Upper lobe of right lung (tissue), 1 donor: Measurements from ENCODE around the gene ARID4B. TPM values are rescaled to one million over a fixed set of nuclear protein-coding genes. Genes with fewer than 3 reads are reported as not detected.
A peak's percentile ranks its signal among the peaks of the same experiment; 100 is the strongest.
"Not testable (repeated sequence)": the region's sequence is repeated elsewhere in the genome, so short reads cannot be mapped to it uniquely, and the experiment has no call there.

ENCODE experiments used
- ATAC-seq: fragments of 200-7000 bp; cut with Tn5 transposase; one replicate; pipeline ENCODE4 v1.9.1; 2020; ENCODE audit warnings: mild to moderate bottlenecking, moderate library complexity
- DNase-seq: peaks from one replicate; pipeline ENCODE4 v3.0.0-alpha.2; 2020
- H3K27ac ChIP-seq: fragments of 200-600 bp; one replicate; pipeline ENCODE4 v1.8.0; 2022
- H3K27me3 ChIP-seq: fragments of 200-600 bp; one replicate; pipeline ENCODE4 v1.8.0; 2022; ENCODE audit warnings: mild to moderate bottlenecking
- H3K36me3 ChIP-seq: fragments of 200-600 bp; one replicate; pipeline ENCODE4 v1.8.0; 2022
- H3K4me1 ChIP-seq: fragments of 200-600 bp; one replicate; pipeline ENCODE4 v1.8.0; 2022
- H3K4me3 ChIP-seq: fragments of 200-600 bp; one replicate; pipeline ENCODE4 v1.8.0; 2022; ENCODE audit warnings: mild to moderate bottlenecking
- H3K9me3 ChIP-seq: fragments of 200-600 bp; one replicate; pipeline ENCODE4 v1.8.0; 2022
- intact Hi-C: fragments of 100-400 bp; cut with DNase I; formaldehyde crosslinking; loops from one replicate; pipeline ENCODE4 v1.11.0; 2022
- total RNA-seq: library from RNA; stranded (reverse); fragmentation: NEBNext Ultra II Directional; extraction: Animal tissue kit (Norgen Biotek cat#: 25700); gene quantifications from one replicate; pipeline ENCODE4 v1.2.1, GENCODE V29; 2021
- TF ChIP-seq, protein P1 (sequence below): fragments of 200-600 bp; IDR thresholded peaks from one replicate; pipeline ENCODE4 v1.8.0; 2022; ENCODE audit warnings: antibody characterized with exemption
- donor health status: DM: no; HTN: yes; CAD: no; lungs with severe emphysema.

Gene ARID4B
- total RNA-seq, 1 donor from 2014 or later, result 38.7 TPM

DNA sequence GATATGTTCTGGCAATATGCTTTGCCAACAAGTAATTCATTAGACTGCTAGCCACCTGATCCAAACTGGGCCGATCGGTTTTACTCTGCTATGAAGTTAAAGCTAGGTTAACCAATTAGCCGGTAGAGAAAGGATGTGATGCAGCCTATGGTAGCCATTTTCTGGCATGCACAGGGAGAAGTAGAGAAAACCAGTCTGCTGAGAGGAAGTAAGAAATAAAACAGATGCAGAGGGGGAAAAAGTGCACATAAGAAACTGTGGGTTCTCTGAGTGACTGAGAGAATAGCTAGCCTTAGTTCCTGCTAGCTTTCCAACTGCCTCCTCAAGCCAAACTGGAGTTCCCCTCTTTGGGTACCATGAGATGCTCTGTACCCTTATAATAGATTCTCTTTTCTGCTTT is 52.8 kb downstream of the ARID4B start:
- DNase-seq, result no peak
- H3K27ac ChIP-seq, result no peak overlapping the region
- no peak overlapping the region for H3K4me3 ChIP-seq
- TF ChIP-seq, protein P1, sequence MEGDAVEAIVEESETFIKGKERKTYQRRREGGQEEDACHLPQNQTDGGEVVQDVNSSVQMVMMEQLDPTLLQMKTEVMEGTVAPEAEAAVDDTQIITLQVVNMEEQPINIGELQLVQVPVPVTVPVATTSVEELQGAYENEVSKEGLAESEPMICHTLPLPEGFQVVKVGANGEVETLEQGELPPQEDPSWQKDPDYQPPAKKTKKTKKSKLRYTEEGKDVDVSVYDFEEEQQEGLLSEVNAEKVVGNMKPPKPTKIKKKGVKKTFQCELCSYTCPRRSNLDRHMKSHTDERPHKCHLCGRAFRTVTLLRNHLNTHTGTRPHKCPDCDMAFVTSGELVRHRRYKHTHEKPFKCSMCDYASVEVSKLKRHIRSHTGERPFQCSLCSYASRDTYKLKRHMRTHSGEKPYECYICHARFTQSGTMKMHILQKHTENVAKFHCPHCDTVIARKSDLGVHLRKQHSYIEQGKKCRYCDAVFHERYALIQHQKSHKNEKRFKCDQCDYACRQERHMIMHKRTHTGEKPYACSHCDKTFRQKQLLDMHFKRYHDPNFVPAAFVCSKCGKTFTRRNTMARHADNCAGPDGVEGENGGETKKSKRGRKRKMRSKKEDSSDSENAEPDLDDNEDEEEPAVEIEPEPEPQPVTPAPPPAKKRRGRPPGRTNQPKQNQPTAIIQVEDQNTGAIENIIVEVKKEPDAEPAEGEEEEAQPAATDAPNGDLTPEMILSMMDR, result no peak
- intact Hi-C loops, result no loop called here
- ATAC-seq, result peak; percentile 55
- H3K36me3 ChIP-seq, result no peaks in the 10 kb centered on the region
- peaks cover 22% of the 10 kb centered on the region for H3K4me1 ChIP-seq
- no peaks in the 10 kb centered on the region for H3K9me3 ChIP-seq
- no peaks in the 10 kb centered on the region for H3K27me3 ChIP-seq

DNA sequence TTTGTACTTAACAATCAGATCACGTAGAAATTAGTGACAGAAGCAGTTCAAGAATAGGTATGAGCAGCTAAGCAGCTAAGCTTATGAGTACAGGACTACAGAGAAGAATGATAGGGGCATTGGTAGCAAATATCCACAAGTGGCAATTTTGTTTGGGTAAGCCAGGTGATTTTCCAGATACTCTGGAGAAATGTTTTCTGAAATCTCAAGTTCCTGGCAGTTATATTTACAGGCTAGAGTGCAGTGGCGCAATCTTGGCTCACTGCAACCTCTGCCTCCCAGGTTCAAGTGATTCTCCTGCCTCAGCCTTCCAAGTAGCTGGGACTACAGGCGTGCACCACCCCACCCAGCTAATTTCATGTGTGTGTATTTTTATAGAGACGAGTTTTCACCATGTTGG is 55.1 kb downstream of the ARID4B start:
- ATAC-seq (peak; percentile 45), DNase-seq (no peak)
- Histone ChIP-seq H3K36me3 (no peaks in the 10 kb centered on the region), H3K27ac (no peak overlapping the region), H3K4me3 (no peak overlapping the region), H3K9me3 (no peaks in the 10 kb centered on the region), H3K27me3 (no peaks in the 10 kb centered on the region), H3K4me1 (peaks cover 22% of the 10 kb centered on the region)
- TF ChIP-seq, protein P1, result no peak
- intact Hi-C loops, result no loop called here

DNA sequence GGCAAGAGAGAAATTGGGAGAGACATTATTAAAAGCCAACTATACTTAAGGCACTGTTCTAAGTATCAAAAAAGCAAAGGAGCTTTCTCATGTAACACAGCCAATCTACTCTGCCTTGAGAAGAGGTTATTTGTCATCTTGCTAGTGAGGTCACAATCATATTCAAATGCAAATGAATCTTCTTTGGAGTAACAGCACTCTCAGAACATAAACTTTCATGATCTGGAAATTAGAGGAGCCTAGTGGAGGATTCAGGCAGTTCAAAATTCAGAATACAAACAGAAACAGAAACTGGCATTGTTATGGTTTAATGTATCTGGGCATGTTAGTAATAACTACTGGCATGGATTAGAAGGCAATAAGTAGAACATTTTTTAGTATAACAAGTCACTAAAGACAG is 57.4 kb downstream of the ARID4B start:
- Histone ChIP-seq H3K4me1 (peaks cover 19% of the 10 kb centered on the region), H3K27ac (no peak overlapping the region), H3K9me3 (no peaks in the 10 kb centered on the region), H3K4me3 (no peak overlapping the region), H3K27me3 (no peaks in the 10 kb centered on the region), H3K36me3 (no peaks in the 10 kb centered on the region)
- intact Hi-C loops, result no loop called here
- no peak for DNase-seq
- TF ChIP-seq, protein P1, result no peak
- ATAC-seq, result no peak

DNA sequence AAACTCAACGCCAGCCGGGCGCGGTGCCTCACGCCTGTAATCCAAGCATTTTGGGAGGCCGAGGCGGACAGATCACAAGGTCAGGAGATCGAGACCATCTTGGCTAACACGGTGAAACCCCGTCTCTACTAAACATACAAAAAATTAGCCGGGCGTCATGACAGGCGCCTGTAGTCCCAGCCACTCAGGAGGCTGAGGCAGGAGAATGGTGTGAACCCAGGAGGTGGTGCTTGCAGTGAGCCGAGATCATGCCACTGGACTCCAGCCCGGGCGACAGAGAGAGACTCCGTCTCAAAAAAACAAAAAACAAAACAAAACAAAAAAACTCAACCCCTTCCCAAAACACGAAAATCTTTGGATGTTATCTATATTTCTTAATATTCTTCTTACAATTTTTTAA is 58.0 kb downstream of the ARID4B start:
- H3K4me3 ChIP-seq, H3K27ac ChIP-seq, H3K27me3 ChIP-seq, DNase-seq, H3K9me3 ChIP-seq, H3K36me3 ChIP-seq, ATAC-seq, intact Hi-C loops: not testable (repeated sequence)
- H3K4me1 ChIP-seq, result peaks cover 13% of the 10 kb centered on the region

DNA sequence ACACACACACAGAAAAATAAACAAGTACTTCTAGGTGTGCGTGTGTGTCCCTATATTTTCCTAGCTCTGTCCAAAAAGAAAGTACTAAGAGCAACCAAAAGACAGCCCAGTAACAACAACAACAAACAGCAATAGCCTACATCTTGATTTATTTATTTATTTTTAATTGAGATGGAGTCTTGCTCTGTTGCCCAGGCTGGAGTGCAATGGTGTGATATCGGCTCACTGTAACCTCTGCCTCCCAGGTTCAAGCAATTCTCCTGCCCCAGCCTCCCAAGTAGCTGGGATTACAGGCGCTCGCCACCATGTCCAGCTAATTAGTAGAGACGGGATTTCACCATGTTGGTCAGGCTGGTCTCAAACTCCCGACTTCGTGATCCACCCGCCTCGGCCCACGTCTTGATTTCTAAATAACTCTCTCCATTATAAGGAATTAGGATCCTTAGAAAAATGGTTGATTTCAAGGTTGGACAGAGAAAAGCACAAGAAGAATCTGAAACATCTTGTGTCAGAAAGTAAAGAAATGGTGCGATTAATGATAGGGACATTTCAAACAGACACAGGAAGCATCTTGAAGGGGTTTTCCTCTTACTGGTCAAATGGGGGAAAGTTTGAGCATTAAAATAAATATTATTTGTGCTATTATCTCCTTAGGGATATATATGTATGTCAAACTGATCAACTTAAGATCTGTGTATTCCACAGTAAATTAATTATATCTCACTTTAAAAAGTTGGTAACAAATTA is 59.4 kb downstream of the ARID4B start:
- H3K9me3 ChIP-seq, result no peaks in the 10 kb centered on the region
- no peak for DNase-seq
- no peak overlapping the region for H3K27ac ChIP-seq
- H3K4me3 ChIP-seq, result no peak overlapping the region
- H3K27me3 ChIP-seq, result no peaks in the 10 kb centered on the region
- H3K4me1 ChIP-seq, result peaks cover 5% of the 10 kb centered on the region
- TF ChIP-seq, protein P1, result no peak
- no peaks in the 10 kb centered on the region for H3K36me3 ChIP-seq
- intact Hi-C loops, result no loop called here
- no peak for ATAC-seq

DNA sequence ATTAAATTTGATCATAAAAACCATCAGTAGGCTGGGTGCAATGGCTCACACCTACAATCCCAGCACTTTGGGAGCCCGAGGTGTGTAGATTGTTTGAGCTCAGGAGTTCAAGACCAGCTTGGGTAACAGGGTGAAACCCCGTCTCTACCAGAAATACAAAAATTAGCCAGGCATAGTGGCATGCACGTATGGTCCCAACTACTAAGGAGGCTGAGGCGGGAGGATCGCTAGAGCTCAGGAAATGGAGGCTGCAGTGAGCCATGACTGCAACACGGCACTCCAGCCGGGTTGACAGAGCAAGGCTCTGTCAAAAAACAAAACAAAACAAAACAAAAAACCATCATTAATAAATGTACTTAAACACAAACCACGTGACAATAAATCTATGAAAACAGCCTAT is 61.0 kb downstream of the ARID4B start:
- Histone ChIP-seq H3K4me1 (peaks cover 14% of the 10 kb centered on the region), H3K9me3 (no peaks in the 10 kb centered on the region), H3K36me3 (no peaks in the 10 kb centered on the region), H3K27me3 (no peaks in the 10 kb centered on the region), H3K4me3 (no peak overlapping the region), H3K27ac (no peak overlapping the region)
- intact Hi-C loops, result no loop called here
- no peak for ATAC-seq
- DNase-seq, result no peak
- TF ChIP-seq, protein P1, result no peak
